Ecto neural progenitor cell (in vitro differentiated cells): ENCODE measurements around the gene AOAH.
"Not testable (repeated sequence)": the region's sequence is repeated elsewhere in the genome, so short reads cannot be mapped to it uniquely, and the experiment has no call there.

Experiments used
- DNase-seq: peaks from one replicate; pipeline ENCODE4 v3.0.0-alpha.2; 2018; ENCODE audit warnings: low spot score

Gene AOAH

DNA sequence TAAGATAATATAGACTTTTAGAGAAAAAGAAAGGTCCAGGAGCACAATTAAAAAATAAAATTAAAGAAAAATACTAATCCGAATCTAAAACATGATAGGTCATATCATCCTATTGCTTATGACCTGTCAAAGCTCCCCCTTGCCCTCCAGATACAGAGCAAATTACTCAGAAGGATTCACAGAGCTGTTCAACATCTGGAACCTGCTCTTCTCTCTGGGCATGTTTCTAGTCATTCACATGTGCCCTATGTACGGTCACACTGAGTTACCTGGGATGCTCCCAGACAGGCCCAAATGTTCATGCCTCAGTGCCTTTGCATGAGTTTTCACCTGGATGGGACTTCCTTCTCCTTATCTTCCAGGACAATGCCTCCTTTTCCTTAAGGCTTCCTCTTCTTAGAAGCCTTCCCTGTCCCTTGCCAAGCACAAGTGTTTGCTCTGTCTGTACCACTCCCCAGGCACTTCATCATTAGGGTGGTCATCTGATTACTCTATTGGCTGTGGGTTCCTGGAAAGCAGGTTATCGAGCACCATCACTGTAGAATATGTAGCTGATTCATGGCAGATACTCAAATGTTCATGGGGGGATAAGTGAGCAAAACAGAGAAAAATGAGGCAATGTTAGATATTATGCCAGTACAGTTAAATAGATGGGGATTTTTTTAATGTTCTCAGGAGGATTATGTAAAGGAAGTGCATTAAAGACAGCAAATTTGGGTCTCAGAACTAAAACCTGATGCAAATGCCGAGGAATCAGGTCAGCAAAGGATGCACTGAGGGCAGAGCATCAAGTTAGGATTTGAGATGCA, 12.0 kb upstream of the AOAH start:
- DNase-seq, result no peak

DNA sequence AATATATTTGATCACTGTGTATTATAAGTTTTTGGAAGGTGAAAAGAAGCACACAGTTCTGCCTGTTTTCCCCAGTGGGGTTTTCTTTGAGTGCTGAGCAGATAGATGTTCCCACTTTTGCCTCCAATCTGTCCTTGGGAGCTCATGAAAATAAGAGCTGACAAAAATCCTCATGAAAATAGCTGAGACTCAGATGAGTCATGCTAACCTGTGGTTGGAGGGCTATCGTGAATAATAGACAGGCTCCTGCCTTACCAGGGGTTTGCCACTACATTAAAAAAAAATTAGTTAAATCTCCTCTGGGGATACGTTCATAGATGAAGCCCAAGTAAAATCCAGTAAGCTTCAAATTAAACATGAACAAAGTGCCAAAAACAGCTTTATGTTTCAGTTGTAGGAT, 10.9 kb upstream of the AOAH start:
- DNase-seq, result no peak

DNA sequence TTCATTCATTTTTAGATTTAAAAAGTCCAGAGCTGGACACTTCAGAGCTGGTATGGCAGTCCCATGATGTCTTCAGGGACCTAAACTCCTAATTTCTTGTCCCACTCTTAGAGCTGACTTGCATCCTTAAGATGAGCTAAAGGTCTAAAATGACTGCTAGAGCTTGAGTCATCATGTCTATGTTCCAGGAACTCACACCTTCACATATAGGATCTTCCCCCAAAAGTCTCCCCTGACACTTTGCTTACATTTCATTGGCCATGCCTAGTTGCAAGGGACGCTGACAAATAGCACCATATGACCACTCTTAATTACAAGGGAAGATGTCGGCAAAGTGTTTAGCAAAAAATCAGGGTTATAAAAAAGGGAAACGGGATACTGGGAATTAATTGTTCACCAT, 10.4 kb upstream of the AOAH start:
- no peak for DNase-seq

DNA sequence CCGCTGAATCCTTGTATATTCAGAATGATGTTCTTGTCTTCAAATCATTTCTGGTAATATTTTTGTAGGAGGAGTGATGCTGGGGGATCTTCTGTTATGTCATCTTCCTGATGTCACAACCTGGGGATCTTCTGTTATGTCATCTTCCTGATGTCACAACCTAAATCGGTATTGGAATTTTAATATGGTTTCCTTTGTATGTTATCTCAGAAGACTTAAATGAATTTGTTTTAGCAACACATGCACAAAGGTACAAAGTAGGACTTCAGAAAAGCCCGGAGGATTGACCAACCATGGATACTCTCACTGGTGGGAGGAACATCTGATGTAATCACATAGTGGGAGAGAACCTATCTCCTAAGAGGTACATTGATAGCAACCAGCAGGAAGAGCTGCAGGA, 9.1 kb upstream of the AOAH start:
- DNase-seq, result no peak

DNA sequence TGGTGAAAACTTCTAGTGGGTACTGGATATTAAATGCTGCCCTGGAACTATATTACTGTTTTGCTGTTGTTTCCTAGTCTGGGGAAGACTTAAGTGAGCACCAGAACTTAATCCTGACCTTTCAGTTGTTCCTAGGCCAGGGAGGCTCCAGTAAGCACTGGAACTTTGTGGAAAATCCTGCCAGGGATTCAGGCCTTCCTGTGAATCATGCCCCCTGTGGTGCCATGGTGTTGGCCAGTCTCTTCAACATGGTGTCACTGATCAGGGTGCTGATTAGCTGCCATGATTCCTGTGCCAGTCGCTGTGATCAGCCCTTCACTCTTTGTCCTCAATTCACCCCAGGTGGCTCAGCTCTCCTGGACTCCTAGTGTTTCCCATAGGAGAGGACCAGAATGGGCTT, 8.5 kb upstream of the AOAH start:
- DNase-seq, result no peak

DNA sequence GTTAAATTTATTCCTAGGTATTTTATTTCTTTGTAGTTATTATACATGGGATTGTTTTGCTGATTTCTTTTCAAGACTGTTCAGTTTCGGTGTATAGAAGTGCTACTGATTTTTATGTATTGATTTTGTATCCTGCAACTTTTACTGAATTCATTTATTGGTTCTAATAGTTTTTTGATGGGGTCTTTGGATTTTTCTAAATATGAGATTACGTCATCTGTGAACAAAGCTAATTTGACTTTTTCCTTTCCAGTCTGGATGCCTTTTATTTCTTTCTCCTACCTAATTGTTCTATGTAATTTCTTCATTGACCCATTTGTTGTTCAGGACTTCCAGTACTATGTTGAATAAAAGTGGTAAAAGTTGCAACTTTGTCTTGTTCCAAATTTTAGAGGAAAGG, 5.8 kb upstream of the AOAH start:
- DNase-seq, result no peak

- no peak for DNase-seq
Observed at GRCh38 chr7:36728143-36728542, 3.8 kb upstream of the AOAH start.

- no peak for DNase-seq
Observed at GRCh38 chr7:36726806-36727503, 2.7 kb upstream of the AOAH start.

GRCh38 chr7:36726311-36726710, 2.0 kb upstream of the AOAH start:
- no peak for DNase-seq

- DNase-seq, result no peak
Observed at GRCh38 chr7:36724996-36725395, 702 bp upstream of the AOAH start.

GRCh38 chr7:36723291-36723690, 1.0 kb downstream of the AOAH start:
- no peak for DNase-seq

GRCh38 chr7:36719083-36719632, 5.1 kb downstream of the AOAH start:
- no peak for DNase-seq

- DNase-seq, result no peak
Observed at GRCh38 chr7:36717586-36717985, 6.7 kb downstream of the AOAH start.

DNA sequence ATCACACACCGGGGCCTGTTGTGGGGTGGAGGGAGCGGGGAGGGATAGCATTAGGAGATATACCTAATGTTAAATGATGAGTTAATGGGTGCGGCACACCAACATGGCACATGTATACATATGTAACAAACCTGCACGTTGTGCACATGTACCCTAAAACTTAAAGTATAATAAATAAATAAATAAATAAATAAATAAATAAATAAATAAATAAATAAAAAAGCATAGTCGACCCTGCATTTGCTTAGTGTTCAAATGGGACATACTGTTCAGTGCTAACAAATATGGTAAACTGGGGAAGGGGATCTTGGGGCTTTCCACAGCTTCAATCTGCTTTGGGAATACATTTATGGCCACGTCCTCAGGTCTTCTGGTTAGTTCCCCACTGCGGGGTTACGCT, 7.5 kb downstream of the AOAH start:
- not testable (repeated sequence) for DNase-seq

DNA sequence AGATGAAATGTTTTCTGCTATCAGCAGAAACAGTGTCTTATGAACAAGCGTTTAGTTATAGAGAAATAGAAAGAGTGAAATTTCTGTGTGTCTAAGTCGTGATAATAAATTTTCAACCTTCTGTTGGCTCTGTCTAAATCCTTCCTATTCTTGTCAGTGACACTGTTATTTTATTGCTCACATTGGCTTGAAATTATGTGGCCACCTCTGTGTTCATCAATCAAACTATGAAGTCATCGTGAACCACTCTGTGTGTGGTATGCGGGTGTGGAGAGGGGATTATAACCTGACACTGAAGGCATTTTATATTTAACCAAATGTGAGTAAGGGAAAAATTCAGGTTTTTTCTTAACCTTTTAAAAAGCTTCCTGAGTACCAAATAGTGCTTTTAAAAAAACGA, 12.3 kb downstream of the AOAH start:
- DNase-seq, result no peak

DNA sequence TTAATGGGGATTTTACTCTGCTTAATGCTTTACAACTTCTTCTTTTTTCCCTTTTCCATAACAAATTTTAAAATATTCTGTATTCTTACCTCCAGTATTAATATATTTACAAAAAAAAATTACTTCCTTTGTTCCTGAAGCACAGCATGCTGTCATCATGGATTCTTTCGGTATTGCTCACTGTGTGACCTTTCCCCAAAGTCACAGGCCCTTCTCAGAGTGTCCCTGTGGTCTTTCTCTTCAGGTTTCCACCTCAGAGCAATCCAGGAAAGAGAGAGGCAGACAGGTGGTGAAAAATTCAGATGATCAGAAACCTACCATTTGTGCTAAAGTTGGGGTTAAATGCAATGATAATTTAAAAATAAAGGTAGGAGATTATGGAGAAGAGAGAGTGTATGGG, 13.0 kb downstream of the AOAH start:
- DNase-seq, result no peak

GRCh38 chr7:36710186-36710791, 14.0 kb downstream of the AOAH start:
- no peak for DNase-seq

- DNase-seq, result no peak
Observed at GRCh38 chr7:36708767-36709166, 15.5 kb downstream of the AOAH start.

DNA sequence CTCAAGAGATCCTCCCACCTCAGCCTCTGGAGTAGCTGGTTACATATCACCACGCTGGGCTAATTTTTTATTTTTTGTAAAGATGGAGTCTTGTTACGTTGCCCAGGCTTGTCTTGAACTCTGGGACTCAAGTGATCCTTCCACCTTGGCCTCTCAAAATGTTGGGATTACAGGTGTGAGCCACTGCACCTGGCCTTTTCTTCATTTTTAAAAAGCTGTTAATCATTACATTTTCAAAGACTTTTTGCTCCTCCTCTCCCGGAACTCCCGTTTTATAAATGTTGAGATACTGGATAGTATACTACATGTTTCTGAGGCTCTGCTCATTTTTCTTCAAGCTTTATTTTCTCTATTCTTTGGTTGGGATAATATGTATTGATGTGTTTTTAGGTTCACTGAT, 16.4 kb downstream of the AOAH start:
- DNase-seq, result no peak

DNA sequence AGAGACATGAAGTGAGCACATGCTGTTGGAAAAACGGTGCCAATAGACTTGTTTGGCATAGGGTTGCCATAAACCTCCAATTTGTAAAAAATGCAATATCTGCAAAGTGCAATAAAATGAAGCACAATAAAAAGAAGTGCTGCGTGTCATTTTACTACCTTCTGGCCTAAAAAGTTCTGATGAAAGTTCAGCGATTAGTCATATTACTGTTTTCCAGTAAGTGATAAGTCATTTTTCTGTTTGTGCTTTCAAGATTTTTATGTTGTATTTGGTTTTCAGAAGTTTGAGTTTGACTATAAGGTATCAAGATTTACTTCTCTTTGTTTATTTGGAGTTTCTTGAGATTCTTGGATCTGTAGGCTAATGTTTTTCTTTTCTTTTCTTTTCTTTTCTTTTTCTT, 16.8 kb downstream of the AOAH start:
- no peak for DNase-seq

GRCh38 chr7:36703860-36704259, 20.4 kb downstream of the AOAH start:
- not testable (repeated sequence) for DNase-seq

DNA sequence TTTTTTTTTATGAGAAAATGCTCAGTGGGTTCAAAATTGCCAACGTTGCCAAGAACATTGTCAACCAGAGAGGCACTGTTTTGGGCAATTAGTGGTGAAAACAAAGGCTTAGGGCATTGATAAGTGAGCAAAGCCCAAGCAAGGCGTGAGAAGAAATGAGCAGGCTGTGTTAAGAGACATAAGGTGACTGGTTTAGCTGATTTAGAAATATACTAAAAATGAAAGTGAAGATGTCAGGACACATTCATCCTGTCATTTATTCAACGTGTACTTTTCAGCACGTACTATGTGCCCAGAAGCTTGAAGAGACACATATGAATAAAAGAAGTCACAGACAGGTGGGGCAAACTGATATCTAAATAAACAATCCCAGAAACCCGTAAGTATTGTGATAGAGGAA, 31.8 kb downstream of the AOAH start:
- DNase-seq, result no peak

- no peak for DNase-seq
Observed at GRCh38 chr7:36691983-36692382, 32.3 kb downstream of the AOAH start.
